Esophagus squamous epithelium (tissue), 5 donors: Measurements from ENCODE around the gene PTPN2. TPM values are rescaled to one million over a fixed set of nuclear protein-coding genes. Genes with fewer than 3 reads are reported as not detected.

Experiments used
- DNase-seq: peaks from one replicate; lab custom pipeline; 2025; lab: John Stamatoyannopoulos, UW
- H3K27ac ChIP-seq, 4 donors: fragments of 200-600 bp; sonication (generic); one replicate each; pipeline ENCODE4 v1.5.1; 2016 to 2019; ENCODE audit warnings: mild to moderate bottlenecking in 1 of 4
- H3K27me3 ChIP-seq, 4 donors: fragments of 200-600 bp; sonication (generic); 1 replicate in 3 of 4; 2 replicates in 1 of 4; pipeline versions ENCODE4 v1.5.1 to v1.6.0; 2017 to 2021; ENCODE audit warnings: antibody characterized with exemption in 1 of 4
- H3K36me3 ChIP-seq, 3 donors: fragments of 200-600 bp; sonication (generic); one replicate each; pipeline ENCODE4 v1.5.1; 2016 to 2019
- H3K4me1 ChIP-seq, 3 donors: fragments of 200-600 bp; sonication (generic); one replicate each; pipeline ENCODE4 v1.5.1; 2017 to 2019
- H3K4me3 ChIP-seq, 4 donors: fragments of 200-600 bp; sonication (generic); 1 replicate in 3 of 4; 2 replicates in 1 of 4; pipeline ENCODE4 v1.5.1; 2016 to 2019; ENCODE audit warnings: mild to moderate bottlenecking in 2 of 4, moderate library complexity in 1 of 4
- H3K9me3 ChIP-seq, 3 donors: fragments of 200-600 bp; sonication (generic); one replicate each; pipeline ENCODE4 v1.5.1; 2016 to 2019
- POLR2A ChIP-seq, 4 donors: fragments of 450-650 bp; IDR thresholded peaks; one replicate each; pipeline ENCODE4 v1.6.1; 2017; ENCODE audit warnings: antibody characterized with exemption in 4 of 4, mild to moderate bottlenecking in 4 of 4, moderate library complexity in 3 of 4
- WGBS, 2 donors: methylation state at CpG; one replicate each; pipeline ENCODE4 v1.1.5; 2018; 5-methylcytosine and 5-hydroxymethylcytosine counted together
- intact Hi-C: fragments of 100-400 bp; cut with DNase I; formaldehyde crosslinking; loops from one replicate; pipeline ENCODE4 v1.15.0; 2022
- total RNA-seq, 4 donors: library from RNA; depleted of rRNA; stranded (reverse); fragments of >200 nt; gene quantifications; one replicate each; pipeline ENCODE4 v1.1.0, GENCODE V29; 2016
- TF ChIP-seq, protein P1 (sequence below), 6 experiments: fragments of 450-650 bp in 4 of 6; fragments of 200-600 bp in 2 of 6; sonication (generic) in 2 of 6; IDR thresholded peaks; one replicate each; pipeline ENCODE4 v1.5.1; 2016 to 2019; ENCODE audit warnings: antibody characterized with exemption in 6 of 6, mild to moderate bottlenecking in 4 of 6, moderate library complexity in 4 of 6
- donor health status: DM: yes; HTN: yes; CAD: no.

PTPN2 gene
- total RNA-seq, 4 donors from 2014 or later = 31.8 to 37.9 (median 33.4) TPM

DNA sequence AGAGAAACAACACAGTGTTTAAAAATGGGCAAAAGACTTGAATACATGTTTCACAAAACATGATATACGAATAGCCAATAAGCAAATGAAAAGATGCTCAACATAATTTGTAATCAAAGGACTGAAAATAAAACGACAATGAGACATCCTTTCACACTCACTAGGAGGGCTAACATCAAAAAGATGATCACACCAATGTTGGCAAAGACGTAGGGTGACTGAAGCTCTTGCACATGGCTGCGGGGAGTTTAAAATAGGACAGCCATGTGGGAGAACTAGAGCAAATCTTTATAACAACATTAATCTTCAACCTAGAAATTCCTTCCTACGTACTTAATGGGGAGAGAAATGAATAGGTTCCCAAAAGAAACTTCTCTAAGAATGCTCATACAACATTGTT, 44.6 kb upstream of the PTPN2 start:
- no peak for DNase-seq
- Histone ChIP-seq H3K9me3 (no peaks in the 10 kb centered on the region), H3K4me3 (no peak overlapping the region), H3K27me3 (peaks cover 0 to 8% (median 0%) of the 10 kb centered on the region in 4 donors), H3K4me1 (peaks cover 0 to 2% (median 0%) of the 10 kb centered on the region in 3 donors), H3K27ac (no peak overlapping the region), H3K36me3 (no peaks in the 10 kb centered on the region)
- TF ChIP-seq POLR2A (IDR thresholded peaks at IDR 0.05) = no peak
- TF ChIP-seq, protein P1, sequence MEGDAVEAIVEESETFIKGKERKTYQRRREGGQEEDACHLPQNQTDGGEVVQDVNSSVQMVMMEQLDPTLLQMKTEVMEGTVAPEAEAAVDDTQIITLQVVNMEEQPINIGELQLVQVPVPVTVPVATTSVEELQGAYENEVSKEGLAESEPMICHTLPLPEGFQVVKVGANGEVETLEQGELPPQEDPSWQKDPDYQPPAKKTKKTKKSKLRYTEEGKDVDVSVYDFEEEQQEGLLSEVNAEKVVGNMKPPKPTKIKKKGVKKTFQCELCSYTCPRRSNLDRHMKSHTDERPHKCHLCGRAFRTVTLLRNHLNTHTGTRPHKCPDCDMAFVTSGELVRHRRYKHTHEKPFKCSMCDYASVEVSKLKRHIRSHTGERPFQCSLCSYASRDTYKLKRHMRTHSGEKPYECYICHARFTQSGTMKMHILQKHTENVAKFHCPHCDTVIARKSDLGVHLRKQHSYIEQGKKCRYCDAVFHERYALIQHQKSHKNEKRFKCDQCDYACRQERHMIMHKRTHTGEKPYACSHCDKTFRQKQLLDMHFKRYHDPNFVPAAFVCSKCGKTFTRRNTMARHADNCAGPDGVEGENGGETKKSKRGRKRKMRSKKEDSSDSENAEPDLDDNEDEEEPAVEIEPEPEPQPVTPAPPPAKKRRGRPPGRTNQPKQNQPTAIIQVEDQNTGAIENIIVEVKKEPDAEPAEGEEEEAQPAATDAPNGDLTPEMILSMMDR (IDR thresholded peaks at IDR 0.05) = no peak
- intact Hi-C loops = no loop called here
- 74 to 81% methylated on average over 5 of the region's 5 CpGs for WGBS, 2 donors

DNA sequence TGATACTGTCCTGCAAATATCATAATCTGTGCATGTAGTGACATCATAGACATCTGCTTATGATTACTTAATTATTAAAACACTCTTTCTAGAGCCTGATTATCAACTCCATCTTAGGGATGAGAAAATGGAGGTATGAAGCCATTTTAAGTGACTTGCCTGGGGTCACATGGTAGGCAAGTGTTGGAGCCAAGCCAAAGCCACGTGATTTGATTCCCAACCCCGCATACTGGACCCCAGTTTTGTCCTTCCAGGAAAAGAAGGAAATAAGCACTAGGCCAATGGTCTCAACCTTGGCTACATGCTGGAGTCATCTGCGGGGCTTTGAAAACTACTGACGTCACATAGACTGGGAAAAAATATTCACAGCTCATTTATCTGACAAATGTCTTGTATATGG, 44.2 kb upstream of the PTPN2 start:
- Histone ChIP-seq H3K27me3 (peaks cover 0 to 4% (median 0%) of the 10 kb centered on the region in 4 donors), H3K9me3 (no peaks in the 10 kb centered on the region), H3K4me1 (peaks cover 0 to 5% (median 0%) of the 10 kb centered on the region in 3 donors), H3K27ac (no peak overlapping the region), H3K36me3 (no peaks in the 10 kb centered on the region), H3K4me3 (no peak overlapping the region)
- WGBS, 2 donors = 65 to 72% methylated on average over 4 of the region's 4 CpGs
- TF ChIP-seq POLR2A (IDR thresholded peaks at IDR 0.05) = no peak
- TF ChIP-seq, protein P1 (IDR thresholded peaks at IDR 0.05) = no peak
- intact Hi-C loops = no loop called here
- DNase-seq = no peak

DNA sequence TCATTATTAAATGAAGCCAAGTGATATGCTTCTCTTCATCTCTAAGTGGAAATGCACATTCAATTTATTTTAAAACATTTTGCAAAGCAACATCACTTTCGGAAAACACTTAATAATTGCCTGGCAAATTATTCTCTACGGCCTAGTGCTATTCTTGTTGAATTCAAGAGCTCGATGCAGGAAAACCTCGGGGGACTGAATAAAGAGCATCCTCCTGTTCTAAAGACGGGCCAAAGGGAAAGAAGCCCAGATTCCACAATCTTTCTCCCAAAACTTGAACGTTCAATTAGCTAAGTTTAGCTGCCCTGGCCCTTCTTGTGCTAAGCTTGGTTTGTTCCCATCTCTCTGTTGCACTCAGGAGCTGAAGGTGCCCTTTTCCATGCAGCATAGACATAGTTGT, 40.6 kb upstream of the PTPN2 start:
- no peak for DNase-seq
- Histone ChIP-seq H3K27ac (no peak overlapping the region), H3K27me3 (peaks cover 0 to 14% (median 0%) of the 10 kb centered on the region in 4 donors), H3K36me3 (no peaks in the 10 kb centered on the region), H3K4me1 (peaks cover 0 to 5% (median 0%) of the 10 kb centered on the region in 3 donors), H3K9me3 (no peaks in the 10 kb centered on the region), H3K4me3 (no peak overlapping the region)
- 69 to 86% methylated on average over 6 of the region's 6 CpGs for WGBS, 2 donors
- intact Hi-C loops = no loop called here
- no peak for TF ChIP-seq POLR2A (IDR thresholded peaks at IDR 0.05)
- TF ChIP-seq, protein P1 (IDR thresholded peaks at IDR 0.05) = no peak

DNA sequence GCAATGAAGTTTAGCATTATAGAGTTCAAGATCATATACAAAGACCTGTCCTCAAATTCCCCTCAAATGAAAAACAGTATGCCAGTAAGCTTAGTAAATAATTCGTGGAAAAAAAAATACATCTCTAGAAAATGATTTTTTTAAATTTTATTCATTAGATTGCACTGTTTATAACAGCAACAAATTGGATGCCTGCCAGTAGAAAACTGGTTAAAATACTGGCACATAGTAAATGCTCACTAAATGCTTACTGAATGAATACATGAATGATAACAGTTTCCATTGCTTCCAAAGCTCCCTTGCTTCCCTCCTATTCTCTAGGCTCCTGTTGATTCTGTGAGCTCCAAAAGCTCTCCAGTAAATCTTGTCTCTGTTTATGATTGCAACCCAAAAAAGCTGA, 38.2 kb upstream of the PTPN2 start:
- 63 to 79% methylated on average over 1 of the region's 1 CpG for WGBS, 2 donors
- TF ChIP-seq POLR2A (IDR thresholded peaks at IDR 0.05) = no peak
- TF ChIP-seq, protein P1 (IDR thresholded peaks at IDR 0.05) = no peak
- Histone ChIP-seq H3K27ac (no peak overlapping the region), H3K9me3 (no peaks in the 10 kb centered on the region), H3K4me1 (peaks cover 0 to 5% (median 0%) of the 10 kb centered on the region in 3 donors), H3K27me3 (peaks cover 0 to 14% (median 0%) of the 10 kb centered on the region in 4 donors), H3K36me3 (no peaks in the 10 kb centered on the region), H3K4me3 (no peak overlapping the region)
- DNase-seq = no peak
- intact Hi-C loops = no loop called here

DNA sequence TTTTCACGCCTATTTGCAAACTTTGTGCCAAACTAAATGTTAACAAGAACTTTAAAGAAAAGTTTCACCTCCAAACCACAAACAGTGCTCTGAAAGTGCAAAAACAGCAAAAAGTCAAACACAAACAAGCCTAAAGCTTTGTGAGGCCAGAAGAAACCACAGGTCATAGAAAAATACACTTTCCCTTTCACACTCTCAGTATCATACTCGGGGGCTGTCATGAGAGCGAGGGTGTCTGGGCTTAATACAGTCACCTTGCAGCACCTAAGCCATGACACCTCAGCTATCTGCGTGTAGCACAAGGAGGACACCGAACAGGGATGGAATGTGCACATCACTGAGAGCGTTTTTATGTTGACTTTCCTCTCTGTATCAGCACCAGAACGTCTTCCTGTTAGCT, 37.1 kb upstream of the PTPN2 start:
- Histone ChIP-seq H3K27me3 (peaks cover 0 to 14% (median 0%) of the 10 kb centered on the region in 4 donors), H3K36me3 (no peaks in the 10 kb centered on the region), H3K4me3 (no peak overlapping the region), H3K9me3 (no peaks in the 10 kb centered on the region), H3K27ac (no peak overlapping the region), H3K4me1 (peaks cover 0 to 5% (median 0%) of the 10 kb centered on the region in 3 donors)
- no peak for TF ChIP-seq POLR2A (IDR thresholded peaks at IDR 0.05)
- TF ChIP-seq, protein P1 (IDR thresholded peaks at IDR 0.05) = no peak
- no peak for DNase-seq
- intact Hi-C loops = no loop called here
- whole genome bisulfite sequencing, 2 donors = 50 to 70% methylated on average over 6 to 7 of the region's 7 CpGs
